Choroid plexus epithelial cell (primary cell): ENCODE measurements around the gene CADM4.
"Not testable (repeated sequence)": the region's sequence is repeated elsewhere in the genome, so short reads cannot be mapped to it uniquely, and the experiment has no call there.

Experiments used
- DNase-seq: peaks from one replicate; pipeline ENCODE4 v3.0.0-alpha.2; 2010; ENCODE audit warnings: low read depth
- H3K4me3 ChIP-seq: 2 replicates; pipeline ENCODE4 v1.5.1; 2011; ENCODE audit warnings: low read depth, mild to moderate bottlenecking, control low read depth, low read length, moderate library complexity
- CTCF ChIP-seq: conservative IDR thresholded peaks from 2 replicates; pipeline ENCODE4 v1.5.1; 2011; ENCODE audit warnings: low read depth, mild to moderate bottlenecking, control low read depth, inconsistent platforms, low read length, moderate library complexity

The CADM4 gene

GRCh38 chr19:43591904-43592772 is 47.5 kb downstream of the CADM4 start:
- DNase-seq = no peak
- no peak for TF ChIP-seq CTCF
- no peak overlapping the region for H3K4me3 ChIP-seq

GRCh38 chr19:43589678-43590077 is 50.0 kb downstream of the CADM4 start:
- TF ChIP-seq CTCF = no peak
- no peak for DNase-seq
- no peak overlapping the region for H3K4me3 ChIP-seq

GRCh38 chr19:43589277-43589676 is 50.4 kb downstream of the CADM4 start:
- TF ChIP-seq CTCF = no peak
- no peak overlapping the region for H3K4me3 ChIP-seq
- no peak for DNase-seq

- not testable (repeated sequence) for DNase-seq, H3K4me3 ChIP-seq
Observed at GRCh38 chr19:43587029-43587428, 52.6 kb downstream of the CADM4 start.

- no peak overlapping the region for H3K4me3 ChIP-seq
- TF ChIP-seq CTCF = no peak
- DNase-seq = no peak
Observed at GRCh38 chr19:43586346-43586745, 53.3 kb downstream of the CADM4 start.

- DNase-seq = no peak
- TF ChIP-seq CTCF = no peak
- no peak overlapping the region for H3K4me3 ChIP-seq
Observed at GRCh38 chr19:43584484-43584883, 55.2 kb downstream of the CADM4 start.

GRCh38 chr19:43582495-43582894 is 57.2 kb downstream of the CADM4 start:
- DNase-seq = no peak
- TF ChIP-seq CTCF = no peak
- no peak overlapping the region for H3K4me3 ChIP-seq
